Thyroid gland (tissue), 4 donors: Measurements from ENCODE around the gene NUDT16L1. TPM values are rescaled to one million over a fixed set of nuclear protein-coding genes. Genes with fewer than 3 reads are reported as not detected.

Experiments used
- DNase-seq, 2 donors: peaks; one replicate each; pipeline ENCODE4 v3.0.0-alpha.2; 2019
- H3K27ac ChIP-seq, 3 donors: fragments of 200-600 bp; sonication (generic); 1 replicate in 2 of 3; 2 replicates in 1 of 3; pipeline ENCODE4 v1.5.1; 2016 to 2019; ENCODE audit warnings: mild to moderate bottlenecking in 1 of 3, moderate library complexity in 1 of 3
- H3K27me3 ChIP-seq: fragments of 200-600 bp; sonication (generic); one replicate; pipeline ENCODE4 v1.5.1; 2019
- H3K36me3 ChIP-seq, 2 donors: fragments of 200-600 bp; sonication (generic); one replicate each; pipeline ENCODE4 v1.5.1; 2016 to 2019
- H3K4me1 ChIP-seq, 2 donors: fragments of 200-600 bp; sonication (generic); one replicate each; pipeline ENCODE4 v1.5.1; 2017 to 2019
- H3K4me3 ChIP-seq, 3 donors: fragments of 200-600 bp; sonication (generic); replicated peaks in 1 of 3; 1 replicate in 2 of 3; 2 replicates in 1 of 3; pipeline ENCODE4 v1.5.1; 2016; ENCODE audit warnings: mild to moderate bottlenecking in 1 of 3
- H3K9me3 ChIP-seq: fragments of 200-600 bp; sonication (generic); one replicate; pipeline ENCODE4 v1.5.1; 2017
- POLR2A ChIP-seq, 2 donors: fragments of 450-650 bp; IDR thresholded peaks; one replicate each; pipeline ENCODE4 v1.6.1; 2017; ENCODE audit warnings: antibody characterized with exemption in 2 of 2, mild to moderate bottlenecking in 2 of 2, moderate library complexity in 1 of 2
- WGBS, 2 donors: methylation state at CpG; one replicate each; pipeline ENCODE4 v1.1.5; 2017; 5-methylcytosine and 5-hydroxymethylcytosine counted together
- intact Hi-C: fragments of 100-400 bp; cut with DNase I; formaldehyde crosslinking; loops from one replicate; pipeline ENCODE4 v1.15.1; 2023
- total RNA-seq, 4 donors: library from RNA; depleted of rRNA; stranded (reverse); fragments of >200 nt; gene quantifications; one replicate each; pipeline ENCODE4 v1.2.3, GENCODE V29; 2016
- TF ChIP-seq, protein P1 (sequence below), 6 experiments: fragments of 200-600 bp in 3 of 6; fragments of 450-650 bp in 3 of 6; sonication (generic) in 3 of 6; IDR thresholded peaks; one replicate each; pipeline ENCODE4 v1.5.1; 2016 to 2019; ENCODE audit warnings: antibody characterized with exemption in 6 of 6, mild to moderate bottlenecking in 2 of 6, inconsistent platforms in 1 of 6, moderate library complexity in 1 of 6

The NUDT16L1 gene
- total RNA-seq, 4 donors from 2014 or later, result 27.0 to 61.1 (median 38.9) TPM

DNA sequence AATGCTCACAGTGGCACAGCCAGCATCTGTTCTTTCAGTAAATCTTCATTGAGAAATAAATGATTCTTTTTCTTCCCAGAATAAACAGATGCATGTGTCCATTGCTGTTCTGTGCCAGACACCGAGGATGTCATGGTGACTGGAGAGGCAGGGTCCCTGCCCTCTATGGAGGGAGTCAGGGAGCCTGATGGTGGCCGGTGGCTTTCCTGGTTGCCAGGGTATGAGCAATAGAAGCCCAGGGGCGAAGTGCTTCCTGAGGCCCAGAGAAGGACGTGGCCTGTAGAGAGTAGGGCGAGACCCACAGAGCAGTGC lies 29.9 kb upstream of the NUDT16L1 start:
- H3K4me1 ChIP-seq, result peaks cover 37 to 43% of the 10 kb centered on the region in 2 donors
- no peak for DNase-seq
- no peaks in the 10 kb centered on the region for H3K27me3 ChIP-seq
- 66 to 93% methylated on average over 4 to 5 of the region's 5 CpGs for WGBS, 2 donors
- H3K4me3 ChIP-seq, result no peak overlapping the region
- H3K9me3 ChIP-seq, result no peaks in the 10 kb centered on the region
- peaks cover 22 to 28% of the 10 kb centered on the region in 2 donors for H3K36me3 ChIP-seq
- intact Hi-C loops, result no loop called here
- no peak for TF ChIP-seq POLR2A (IDR thresholded peaks at IDR 0.05)
- TF ChIP-seq, protein P1, sequence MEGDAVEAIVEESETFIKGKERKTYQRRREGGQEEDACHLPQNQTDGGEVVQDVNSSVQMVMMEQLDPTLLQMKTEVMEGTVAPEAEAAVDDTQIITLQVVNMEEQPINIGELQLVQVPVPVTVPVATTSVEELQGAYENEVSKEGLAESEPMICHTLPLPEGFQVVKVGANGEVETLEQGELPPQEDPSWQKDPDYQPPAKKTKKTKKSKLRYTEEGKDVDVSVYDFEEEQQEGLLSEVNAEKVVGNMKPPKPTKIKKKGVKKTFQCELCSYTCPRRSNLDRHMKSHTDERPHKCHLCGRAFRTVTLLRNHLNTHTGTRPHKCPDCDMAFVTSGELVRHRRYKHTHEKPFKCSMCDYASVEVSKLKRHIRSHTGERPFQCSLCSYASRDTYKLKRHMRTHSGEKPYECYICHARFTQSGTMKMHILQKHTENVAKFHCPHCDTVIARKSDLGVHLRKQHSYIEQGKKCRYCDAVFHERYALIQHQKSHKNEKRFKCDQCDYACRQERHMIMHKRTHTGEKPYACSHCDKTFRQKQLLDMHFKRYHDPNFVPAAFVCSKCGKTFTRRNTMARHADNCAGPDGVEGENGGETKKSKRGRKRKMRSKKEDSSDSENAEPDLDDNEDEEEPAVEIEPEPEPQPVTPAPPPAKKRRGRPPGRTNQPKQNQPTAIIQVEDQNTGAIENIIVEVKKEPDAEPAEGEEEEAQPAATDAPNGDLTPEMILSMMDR (IDR thresholded peaks at IDR 0.05), result no peak
- H3K27ac ChIP-seq, result peak overlapping the region in 1 of 3 donors; percentile 43

DNA sequence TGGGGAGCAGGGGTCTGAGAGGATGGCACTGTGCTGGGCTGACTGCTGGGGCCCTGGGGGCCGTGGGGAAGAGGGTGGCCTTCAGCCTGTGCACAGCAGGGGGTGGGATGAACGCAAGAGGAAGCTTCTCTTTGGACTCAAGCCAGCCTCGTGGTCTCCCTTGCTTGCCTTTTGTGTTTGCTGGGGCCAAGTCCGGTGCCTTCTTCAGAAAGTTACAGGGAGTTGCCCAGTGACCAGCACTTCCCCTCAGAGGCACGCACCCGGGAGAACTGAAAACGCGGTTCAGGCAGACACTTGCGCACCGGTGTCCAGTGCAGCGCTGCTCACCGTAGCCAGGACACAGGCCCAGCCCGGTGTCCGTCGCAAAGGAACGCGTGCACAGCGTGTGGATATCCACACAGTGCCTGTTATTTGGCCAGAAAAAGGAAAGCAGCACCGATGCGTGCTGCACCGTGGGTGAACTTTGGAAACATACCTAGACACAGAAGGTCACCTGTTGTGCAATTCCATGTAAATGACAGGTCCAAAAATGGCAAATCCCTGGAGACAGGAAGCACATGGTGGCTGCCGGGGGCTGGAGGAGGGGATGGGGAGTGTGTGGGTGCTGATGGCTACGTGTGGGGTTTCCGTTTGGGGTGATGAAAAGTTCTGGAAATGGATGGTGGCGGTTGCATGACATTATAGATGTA lies 29.4 kb upstream of the NUDT16L1 start:
- no peak for DNase-seq
- 80 to 90% methylated on average over 20 to 25 of the region's 25 CpGs for WGBS, 2 donors
- Histone ChIP-seq H3K27me3 (no peaks in the 10 kb centered on the region), H3K36me3 (peaks cover 24 to 28% of the 10 kb centered on the region in 2 donors), H3K27ac (peak overlapping the region in 1 of 3 donors; percentile 43), H3K9me3 (no peaks in the 10 kb centered on the region), H3K4me3 (no peak overlapping the region), H3K4me1 (peaks cover 34 to 39% of the 10 kb centered on the region in 2 donors)
- TF ChIP-seq POLR2A (IDR thresholded peaks at IDR 0.05), result no peak
- TF ChIP-seq, protein P1 (IDR thresholded peaks at IDR 0.05), result no peak
- intact Hi-C loops, result no loop called here

DNA sequence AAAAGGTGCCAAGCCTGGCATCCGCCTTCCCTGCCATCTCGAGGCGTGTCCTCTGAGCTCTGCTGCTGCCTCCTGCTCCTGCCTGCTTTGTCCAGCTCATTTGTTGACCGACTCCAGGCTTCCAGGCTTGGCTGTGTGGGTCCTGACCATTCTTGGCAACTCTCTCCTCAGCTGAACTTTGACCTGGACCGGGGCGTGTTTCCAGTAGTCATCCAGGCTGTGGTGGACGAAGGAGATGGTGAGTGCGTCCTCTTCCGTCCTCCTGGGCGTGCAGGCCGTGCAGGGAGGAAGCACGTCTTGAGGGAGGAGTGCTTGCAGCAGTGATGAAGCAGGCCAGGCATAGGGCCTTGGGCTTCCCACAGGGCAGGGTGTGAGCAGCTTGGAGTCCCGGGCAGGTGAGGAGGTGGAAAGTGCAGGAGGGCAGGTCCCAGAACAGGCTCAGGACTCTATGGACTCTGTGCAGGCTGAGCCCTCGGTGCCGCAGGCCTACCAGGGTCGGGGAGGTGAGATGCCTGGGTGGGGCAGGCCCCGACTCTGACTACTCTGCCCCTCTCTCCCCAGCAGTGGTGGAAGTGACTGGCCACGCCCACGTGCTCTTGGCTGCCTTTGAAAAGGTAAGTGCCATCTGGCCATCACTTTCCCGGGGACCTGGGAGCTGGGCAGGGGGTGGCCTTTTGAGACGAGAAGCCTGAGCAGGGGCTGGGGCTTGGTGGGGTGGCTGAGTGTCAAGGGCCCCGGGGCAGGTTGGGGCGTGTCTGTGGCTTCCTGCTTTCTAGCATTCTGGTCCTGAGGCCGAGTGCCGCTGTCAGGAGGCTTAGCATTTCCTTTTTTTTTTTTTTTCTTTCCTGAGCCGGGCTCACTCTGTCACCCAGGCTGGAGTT lies 28.6 kb upstream of the NUDT16L1 start:
- 59 to 66% methylated on average over 19 to 23 of the region's 26 CpGs for WGBS, 2 donors
- no peaks in the 10 kb centered on the region for H3K9me3 ChIP-seq
- no peaks in the 10 kb centered on the region for H3K27me3 ChIP-seq
- peaks cover 26 to 33% of the 10 kb centered on the region in 2 donors for H3K36me3 ChIP-seq
- TF ChIP-seq, protein P1 (IDR thresholded peaks at IDR 0.05), result no peak
- no peak for TF ChIP-seq POLR2A (IDR thresholded peaks at IDR 0.05)
- peak; percentile 35 to 37 for DNase-seq
- peak overlapping the region in 1 of 3 donors; percentile 38 for H3K27ac ChIP-seq
- no peak overlapping the region for H3K4me3 ChIP-seq
- peaks cover 25 to 30% of the 10 kb centered on the region in 2 donors for H3K4me1 ChIP-seq
- intact Hi-C loops, result no loop called here

DNA sequence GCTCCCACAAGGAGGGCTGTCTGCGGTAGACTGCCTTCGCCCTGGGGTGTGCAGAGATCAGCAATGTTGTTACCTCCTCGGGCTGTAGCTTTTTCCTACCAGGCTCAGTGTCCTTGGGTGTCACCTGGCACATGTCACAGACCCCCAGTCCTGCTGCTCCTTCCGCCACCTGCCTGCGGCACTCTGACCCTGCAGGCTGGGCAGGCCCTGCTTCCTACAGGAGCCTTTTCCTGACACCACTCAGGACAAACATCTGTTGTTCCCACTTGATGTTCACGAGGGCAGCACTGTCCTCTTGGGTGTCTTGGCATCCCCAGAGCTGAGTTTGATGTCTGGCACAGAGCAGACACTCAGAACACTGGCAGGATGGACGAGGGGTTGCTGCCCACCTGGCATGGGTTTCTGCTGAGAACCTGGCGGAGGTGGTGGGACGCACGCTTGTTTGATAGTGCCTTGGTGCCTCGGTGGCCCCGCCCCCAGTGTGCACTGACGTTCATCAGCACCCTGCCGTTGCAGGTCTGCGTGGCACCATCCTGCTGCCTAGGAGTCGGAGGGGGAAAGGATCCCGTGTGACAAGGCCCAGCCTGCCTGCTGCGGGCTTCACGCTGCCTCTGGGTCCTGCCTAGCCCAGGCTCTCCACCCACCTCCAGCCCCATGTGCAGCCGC lies 26.7 kb upstream of the NUDT16L1 start:
- Histone ChIP-seq H3K27ac (no peak overlapping the region), H3K9me3 (no peaks in the 10 kb centered on the region)

More for the DNA sequence above, 26.7 kb upstream of the NUDT16L1 start:
- no peak for DNase-seq
- Histone ChIP-seq H3K36me3 (peaks cover 26 to 33% of the 10 kb centered on the region in 2 donors), H3K4me3 (no peak overlapping the region), H3K4me1 (peaks cover 10 to 11% of the 10 kb centered on the region in 2 donors), H3K27me3 (no peaks in the 10 kb centered on the region)
- intact Hi-C loops, result no loop called here
- WGBS, 2 donors, result 90 to 92% methylated on average over 12 of the region's 20 CpGs
- TF ChIP-seq, protein P1 (IDR thresholded peaks at IDR 0.05), result no peak
- TF ChIP-seq POLR2A (IDR thresholded peaks at IDR 0.05), result no peak
